HG02973 (cell line): ENCODE measurements around the gene ATG4C.

ENCODE experiments used
- ATAC-seq: cut with Tn5 transposase; IDR thresholded peaks from one replicate; pipeline ENCODE4 v1.9.1; 2021; ENCODE audit warnings: moderate library complexity; ENCODE audit not compliant: unreplicated experiment

ATG4C gene

DNA sequence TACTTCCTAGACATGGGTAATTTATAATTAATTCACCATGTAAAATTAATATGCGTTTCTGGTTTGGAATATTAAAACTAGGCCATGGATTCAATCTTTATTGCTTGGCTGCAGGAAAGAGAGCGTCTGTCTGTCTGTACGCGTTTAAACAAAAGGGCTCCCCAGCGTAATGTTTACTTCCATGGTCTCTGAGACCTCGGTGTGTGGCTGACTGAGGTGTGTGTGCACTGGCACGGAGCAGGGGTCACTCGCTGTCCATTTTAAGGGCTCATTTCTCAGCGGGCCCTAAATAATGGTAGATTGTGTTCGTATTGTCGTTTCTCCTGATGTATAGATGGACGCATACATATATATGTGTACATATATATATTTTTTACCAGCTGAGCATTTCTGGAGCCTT, 119.6 kb downstream of the ATG4C start:
- ATAC-seq: no peak

DNA sequence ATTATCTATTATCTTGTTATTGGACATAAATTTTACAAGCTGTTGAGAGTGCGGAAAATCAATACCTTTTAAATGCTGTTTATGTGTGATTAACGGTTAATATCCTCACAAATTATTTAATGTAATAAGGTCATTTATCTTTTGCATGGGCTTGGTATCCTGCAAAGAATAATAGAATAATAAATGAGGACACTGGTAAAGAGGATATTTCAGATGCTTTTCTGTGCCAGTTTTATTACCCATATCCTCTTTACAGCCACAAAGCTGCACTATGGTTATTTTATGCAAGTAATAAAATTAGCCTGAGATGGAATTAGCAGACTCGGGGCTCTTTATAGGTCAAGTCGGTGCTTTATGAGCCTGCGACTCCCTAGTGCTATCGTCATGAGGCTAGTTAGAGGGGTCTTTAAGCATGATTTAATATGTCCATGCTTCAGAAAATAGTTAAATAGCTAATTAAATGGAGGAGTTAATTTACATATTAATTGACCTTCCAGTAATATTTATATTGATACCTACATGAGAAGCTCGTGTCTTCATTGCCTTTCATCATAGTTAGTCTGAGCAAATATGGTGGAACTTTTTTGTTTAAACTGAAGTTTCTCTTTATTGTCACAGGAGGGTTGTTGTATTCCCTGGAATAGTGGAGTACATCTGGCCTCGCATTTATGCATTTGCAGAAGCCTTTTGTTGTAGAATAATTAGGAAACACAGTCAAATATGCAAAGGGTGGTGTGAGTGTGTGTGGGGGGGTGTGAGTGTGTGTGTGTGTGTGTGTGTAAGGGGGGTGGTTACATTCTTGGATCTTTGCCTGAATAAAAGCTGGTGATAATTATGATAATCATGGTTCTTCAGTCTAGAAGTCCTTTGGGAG, 120.3 kb downstream of the ATG4C start:
- no peak for ATAC-seq

- no peak for ATAC-seq
These were observed 120.9 kb downstream of the ATG4C start for GRCh38 chr1:62904856-62905225.

GRCh38 chr1:62905309-62905708, 121.4 kb downstream of the ATG4C start:
- no peak for ATAC-seq

DNA sequence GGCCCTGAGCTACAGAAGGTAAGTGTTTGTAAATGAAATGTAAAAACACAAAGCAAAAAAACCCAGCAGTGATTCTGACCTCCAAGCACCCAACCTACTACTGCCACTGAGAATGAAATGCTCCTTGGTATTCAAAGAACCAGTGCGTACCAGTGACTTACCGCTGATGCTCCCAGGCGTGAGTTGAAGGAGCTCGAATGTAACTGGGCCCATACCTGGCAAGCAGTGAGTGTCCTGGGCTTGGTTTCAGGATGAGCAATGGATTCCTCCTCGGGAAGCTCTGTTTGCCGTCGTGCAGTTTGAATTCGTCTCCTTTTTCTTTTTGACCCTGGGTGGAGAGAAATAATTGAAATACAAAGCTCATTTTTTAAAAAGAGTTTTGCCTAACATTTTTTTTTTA, 121.9 kb downstream of the ATG4C start:
- no peak for ATAC-seq

GRCh38 chr1:62906428-62906886, 122.5 kb downstream of the ATG4C start:
- no peak for ATAC-seq

GRCh38 chr1:62908168-62908695, 124.3 kb downstream of the ATG4C start:
- ATAC-seq: no peak

DNA sequence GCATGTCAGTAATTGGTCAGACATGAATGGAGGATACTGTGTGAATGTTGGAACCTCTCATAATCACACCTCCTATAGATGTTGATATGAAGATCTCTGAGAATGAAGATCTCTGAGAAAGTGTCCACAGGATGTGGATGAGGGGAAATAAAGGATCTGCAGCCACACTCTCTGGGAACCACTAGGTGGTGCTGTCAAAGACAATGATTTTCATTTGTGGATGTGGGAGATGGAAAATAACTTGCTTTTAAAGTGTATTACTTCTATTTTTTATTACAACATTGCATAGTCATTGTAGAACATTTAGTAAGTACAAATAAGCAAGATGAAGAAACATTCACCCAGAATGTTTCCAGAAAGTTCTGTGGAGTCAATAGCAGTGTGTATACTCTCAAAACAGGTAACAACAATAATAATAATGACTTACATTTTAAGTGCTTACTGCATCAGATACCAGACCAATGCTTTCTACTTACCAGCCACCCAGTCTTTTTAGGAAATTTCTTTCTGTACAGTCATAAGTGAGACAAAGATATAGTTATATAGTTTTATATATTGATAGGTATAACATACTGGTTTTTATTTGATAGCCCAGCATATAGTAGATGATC, 128.2 kb downstream of the ATG4C start:
- ATAC-seq: no peak
